Measurements from ENCODE around the gene ARMC9.
"Not testable (repeated sequence)": the region's sequence is repeated elsewhere in the genome, so short reads cannot be mapped to it uniquely, and the experiment has no call there.

Gene ARMC9

DNA sequence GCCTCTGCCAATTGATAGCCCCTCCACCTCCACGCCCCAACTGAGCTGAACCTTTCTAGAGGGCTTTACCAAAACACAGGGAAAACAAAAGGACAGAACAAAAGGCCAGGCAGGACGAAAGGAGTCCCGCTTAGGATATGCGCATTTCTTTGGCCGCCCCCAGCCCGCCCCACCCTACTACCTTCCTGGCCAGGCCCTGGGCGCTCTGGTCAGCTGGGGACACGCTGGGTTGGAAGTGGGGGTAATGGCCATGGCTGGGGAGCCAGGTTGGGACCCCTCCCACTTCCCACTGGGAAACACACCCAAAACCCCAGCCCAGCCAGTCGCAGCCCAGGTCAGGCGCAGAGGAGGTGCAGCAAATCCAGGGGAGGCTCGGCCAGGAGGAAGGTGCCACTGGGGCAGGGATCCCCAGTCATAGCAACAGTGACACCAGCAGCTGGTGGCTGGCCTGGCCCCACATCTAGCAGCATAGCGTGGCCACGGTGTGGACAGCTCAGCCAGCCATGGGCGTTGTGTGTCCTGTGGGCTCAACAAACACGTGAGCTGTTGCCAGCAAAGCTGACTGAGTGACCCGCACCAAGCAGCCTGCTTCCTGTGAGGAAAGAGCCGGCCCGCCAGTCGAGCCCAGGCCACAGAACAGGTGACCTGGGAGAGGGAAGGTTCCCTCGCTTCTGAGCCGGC lies 172.5 kb downstream of the ARMC9 start:
- no peak for DNase-seq

DNA sequence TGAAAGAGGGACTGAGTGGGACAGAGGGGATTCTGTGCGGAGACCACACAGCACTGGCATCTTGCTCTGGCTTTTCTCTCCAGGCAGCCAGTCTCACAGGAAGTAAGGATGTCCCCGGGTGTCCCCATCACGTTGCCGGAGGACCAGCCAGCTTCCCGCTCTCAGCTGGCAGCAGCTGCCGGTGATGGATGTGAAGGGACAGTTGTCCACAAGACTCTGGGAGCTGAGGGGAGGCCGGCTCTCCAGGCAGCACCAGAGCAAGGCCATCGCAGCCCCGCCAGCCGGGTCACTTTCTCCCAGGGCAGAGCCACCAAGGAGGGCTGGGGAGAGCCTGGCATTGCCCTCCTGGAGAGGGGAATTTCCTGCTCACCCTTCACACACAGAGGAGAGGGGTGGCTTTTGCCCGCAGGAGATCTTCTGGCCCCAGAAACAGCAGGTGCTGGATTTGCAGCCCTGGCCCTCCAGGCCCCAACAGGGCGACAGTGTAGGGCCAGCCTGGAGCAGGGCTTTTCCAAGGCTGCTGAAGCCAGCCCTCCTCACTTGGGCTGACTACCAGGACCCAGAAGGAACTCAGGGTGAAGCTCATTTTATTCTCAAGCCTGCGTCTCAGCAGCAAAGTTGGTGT lies 173.1 kb downstream of the ARMC9 start:
- DNase-seq, result no peak

DNA sequence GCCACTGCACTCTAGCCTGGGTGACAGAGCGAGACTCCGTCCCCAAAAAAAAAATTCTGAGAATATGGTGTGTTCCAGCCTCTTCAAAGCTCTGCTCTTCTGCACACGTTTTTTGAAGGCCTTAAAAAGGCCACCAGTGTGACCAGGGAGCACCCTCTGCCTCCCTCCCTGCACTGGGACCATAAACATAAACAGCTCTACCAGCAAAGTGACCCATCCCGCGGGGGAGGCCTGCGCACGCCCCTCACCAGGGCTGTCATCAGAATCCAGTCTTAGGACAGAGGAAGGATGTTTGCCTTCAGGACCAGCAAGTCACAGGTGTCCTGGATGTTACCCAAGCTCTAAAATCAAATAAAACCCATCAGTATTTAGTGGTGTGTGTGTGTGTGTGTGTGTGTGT lies 173.9 kb downstream of the ARMC9 start:
- DNase-seq, result no peak

DNA sequence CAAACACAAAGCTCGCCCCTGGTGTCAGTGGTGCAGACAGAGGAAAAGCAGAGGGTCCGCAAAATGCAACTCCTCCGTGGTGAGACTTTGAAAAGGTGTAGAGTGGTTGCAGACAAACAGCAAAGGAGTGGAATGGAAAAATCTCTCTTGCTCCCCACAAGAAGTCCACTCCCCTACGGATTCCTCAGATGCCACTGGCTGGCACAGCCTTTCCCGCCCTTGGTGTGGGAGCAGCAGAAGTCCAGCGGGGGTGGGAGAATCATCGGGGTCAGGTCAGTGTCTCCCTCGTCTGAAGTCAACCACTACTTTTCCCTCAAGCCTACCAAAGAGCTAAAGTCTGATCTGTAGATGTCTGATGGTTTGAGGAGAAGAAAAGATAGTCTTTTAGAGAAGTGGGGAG lies 174.8 kb downstream of the ARMC9 start:
- DNase-seq, result no peak

DNA sequence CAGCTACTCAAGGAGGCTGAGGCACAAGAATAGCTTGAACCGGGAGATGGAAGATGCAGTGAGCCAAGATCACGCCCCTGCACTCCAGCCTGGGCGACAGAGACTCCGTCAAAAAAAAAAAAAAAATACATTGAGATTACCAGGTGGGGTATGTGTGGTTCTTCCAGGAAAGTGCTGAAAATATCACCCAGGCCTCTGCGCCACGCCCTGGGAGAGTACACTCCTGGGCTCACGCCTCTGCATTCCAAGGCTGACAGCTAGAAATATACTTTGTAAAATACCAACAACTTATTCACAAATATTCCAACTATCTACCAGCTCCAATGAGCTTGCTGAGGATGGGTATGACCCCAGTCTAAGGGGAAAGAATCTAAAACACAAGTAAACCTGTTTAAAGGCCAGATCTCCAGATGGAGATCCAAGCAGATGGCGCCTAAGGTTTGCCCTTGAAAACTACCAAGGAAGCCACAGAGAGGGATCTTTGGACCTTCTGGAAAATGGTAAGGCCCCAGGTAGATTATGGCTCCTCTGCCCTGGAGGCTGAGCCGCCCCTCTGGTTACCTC lies 175.4 kb downstream of the ARMC9 start:
- no peak for DNase-seq

DNA sequence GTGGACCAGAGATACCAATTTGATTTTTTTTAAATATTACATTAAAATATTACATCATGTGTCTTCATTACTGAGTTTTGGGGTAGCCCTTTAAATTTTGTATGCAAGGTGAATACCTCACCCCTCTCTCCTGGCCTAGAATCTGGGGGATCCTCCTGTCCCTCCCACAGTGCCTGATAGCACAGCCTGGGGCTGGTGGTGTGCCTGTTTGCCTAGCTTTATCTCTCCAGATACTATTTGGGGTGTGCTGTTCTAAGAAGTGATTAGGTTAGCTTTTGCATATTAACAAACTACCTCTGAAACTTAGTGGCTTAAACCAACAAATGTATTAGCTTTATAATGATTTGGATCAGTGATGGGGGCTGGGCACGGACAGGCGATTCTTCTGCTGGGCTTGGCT lies 176.3 kb downstream of the ARMC9 start:
- DNase-seq, result no peak

DNA sequence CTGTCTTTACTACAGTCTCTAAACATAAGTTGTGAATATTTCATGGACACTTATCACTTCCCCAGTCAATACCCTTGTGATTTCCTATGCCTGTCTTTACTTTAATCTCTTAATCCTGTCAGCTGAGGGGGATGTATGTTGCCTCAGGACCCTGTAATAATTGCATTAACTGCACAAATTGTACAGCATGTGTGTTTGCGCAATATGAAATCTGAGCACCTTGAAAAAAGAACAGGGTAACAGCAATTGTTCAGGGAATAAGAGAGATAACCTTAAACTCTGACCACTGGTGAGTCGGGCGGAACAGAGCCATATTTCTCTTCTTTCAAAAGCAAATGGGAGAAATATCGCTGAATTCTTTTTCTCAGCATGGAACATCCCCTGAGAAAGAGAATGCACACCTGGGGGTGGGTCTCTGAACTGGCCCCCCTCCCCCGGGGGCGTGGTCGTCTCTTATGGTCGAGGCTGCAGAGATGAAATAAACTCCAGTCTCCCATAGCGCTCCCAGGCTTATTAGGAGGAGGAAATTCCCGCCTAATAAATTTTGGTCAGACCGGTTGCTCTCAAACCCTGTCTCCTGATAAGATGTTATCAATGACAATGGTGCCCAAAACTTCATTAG lies 177.7 kb downstream of the ARMC9 start:
- DNase-seq, result not testable (repeated sequence)

DNA sequence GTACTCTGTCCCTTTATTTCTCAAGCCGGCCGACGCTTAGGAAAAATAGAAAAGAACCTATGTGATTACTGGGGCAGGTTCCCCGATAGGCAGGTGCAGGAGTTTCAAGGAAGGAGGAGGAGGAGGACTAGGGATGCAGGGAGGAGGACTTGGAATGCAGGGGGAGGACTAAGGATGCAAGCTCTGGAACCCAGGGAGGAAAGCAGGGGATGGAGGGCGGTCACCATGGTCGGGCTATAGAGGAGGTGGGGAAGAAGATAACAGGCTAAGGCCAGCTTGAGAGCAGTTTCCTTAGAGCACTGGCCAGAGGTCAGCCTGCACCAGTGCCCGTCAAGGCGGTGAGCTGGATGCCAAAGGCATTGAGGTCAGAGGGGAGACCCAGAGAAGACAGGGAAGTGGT lies 178.4 kb downstream of the ARMC9 start:
- no peak for DNase-seq

DNA sequence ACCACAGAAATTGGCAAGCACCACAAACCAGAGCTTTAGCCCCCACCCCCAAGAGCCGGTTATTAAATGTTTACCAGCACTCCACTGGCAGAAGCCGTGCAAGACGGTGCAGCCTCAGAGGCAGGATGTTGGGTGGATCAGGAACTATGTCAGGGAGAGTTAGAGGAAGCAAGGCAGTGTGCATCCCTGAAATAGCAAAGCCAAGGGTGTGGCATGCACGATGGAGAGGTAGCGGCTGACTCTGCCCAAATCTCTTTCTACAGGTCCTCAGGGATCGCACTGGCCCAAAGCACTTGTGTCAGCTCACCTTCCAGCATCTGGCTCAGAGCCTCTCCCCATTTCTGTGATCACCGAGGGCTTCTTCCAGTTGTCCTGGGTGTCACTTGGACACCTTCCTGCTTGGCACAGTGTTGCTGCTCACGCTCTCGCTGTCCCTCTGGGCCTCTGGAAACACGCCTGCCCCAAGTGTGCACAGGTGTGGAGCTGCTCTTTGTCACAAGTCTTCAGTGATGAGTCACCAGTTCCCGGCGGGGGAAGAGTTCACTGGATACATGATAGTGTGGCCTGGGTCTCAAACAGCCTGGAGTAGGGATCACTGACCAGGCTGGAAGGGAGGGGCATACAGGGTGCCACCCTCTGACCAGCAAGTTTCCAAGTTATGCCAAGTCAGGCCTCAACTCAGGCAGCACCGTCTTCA lies 179.7 kb downstream of the ARMC9 start:
- no peak for DNase-seq

DNA sequence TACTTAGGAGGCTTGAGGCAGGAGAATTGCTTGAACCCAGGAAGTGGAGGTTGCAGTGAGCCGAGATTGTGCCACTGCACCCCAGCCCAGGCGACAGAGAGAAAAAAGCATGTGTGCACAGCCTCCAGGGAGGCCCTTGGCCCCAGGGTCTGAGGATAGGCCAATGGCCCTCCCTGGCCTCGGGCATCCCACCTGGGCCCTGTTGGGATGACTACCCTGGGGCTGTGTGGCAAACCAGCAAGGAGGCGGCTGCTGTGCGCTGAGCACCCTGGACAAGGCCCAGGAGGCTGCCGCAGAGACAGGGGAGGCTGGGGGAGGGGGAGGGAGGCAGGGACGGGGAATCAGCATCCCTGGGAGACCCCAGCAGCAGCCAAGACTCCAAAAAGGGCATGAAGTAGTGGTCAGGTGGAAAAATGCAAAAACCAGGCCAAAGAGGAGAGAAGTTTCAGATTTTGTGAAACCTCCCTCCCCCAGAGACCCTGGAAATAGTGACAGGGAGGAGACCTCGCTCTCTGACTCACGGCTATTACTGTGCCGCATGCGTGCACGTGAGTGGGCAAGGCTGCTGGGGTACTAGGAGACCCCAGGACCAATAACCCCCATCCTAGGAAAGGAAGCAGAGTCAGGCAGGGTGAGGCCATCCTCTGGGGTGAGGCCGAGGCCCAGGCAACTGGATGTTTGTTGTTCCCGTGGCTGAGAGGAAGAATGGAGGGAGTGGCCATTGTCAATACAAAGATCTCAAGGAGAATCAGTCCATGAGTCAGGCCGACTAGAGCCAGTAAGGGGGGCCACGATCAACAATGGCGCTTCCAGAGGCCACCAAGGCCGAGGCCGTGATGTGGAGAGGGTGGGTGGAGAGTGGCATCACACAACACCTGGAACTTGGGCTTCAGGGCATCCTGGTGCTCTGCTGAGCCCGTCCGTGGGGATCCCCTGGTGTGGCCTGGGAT lies 181.1 kb downstream of the ARMC9 start:
- no peak for DNase-seq

DNA sequence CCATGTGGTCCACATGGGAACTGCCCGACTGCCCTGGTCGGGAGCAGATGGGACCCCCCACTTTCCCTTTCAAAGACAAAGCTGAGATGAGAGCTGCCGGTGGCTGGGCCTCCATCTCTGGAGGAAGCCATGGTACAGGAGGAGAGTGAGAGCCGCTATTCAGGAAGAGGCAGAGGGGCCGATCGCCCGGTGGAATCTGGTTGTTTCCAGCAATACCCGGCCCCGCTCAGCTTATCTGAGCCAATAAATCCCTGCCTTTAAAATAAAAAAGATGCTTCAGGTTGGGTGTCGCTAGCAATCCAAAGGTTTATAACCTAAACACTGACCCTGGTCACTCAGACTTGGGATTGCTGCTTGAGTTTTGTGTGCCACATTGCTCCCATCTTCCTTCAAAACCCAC lies 181.9 kb downstream of the ARMC9 start:
- no peak for DNase-seq

DNA sequence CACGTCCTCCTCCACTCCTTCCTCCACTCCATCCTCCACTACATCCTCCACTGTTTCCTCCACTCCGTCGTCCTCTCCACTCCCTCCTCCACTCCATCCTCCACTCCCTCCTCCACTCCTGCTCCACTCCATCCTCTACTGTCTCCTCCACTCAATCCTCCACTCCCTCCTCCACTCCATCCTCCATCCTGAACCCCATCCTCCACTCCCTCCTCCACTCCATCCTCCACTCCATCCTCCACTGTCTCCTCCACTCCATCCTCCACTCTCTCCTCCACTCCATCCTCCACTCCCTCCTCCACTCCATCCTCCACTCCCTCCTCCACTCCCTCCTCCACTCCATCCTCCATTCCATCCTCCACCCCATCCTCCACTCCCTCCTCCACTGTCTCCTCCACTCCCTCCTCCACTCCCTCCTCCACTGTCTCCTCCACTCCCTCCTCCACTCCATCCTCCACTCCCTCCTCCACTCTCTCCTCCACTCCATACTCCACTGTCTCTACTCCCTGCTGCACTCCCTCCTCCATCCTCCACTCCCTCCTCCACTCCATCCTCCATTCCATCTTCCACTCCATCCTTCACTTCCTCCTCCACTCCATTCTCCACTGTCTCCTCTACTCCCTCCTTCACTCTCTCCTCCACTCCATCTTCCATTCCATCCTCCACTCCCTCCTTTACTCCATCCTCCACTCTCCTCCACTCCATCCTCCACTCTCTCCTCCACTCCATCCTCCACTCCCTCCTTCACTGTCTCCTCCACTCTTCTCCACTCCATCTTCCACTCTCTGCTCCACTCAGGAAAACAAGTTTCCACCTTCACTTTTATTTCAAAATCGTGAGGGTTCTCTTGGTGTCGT lies 182.8 kb downstream of the ARMC9 start:
- DNase-seq, result no peak

DNA sequence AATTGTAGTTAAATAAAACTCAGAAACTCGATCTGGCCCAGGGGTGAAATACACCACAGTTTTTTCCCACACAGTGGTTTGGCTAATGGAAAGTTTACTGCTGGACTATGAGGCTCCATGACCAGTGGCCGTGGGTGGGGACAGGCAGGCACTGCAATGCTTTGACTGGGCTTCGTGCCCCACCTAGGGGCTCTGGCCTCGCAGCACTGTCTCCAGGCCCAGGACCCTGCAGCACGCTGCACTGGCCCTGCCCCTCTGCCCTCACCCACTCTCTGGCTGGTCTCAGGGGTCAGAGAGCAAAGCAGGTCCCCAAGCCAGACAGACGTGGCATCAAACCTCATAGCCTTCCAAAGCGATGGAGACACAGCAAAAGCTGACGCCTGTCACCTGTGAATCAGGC lies 183.7 kb downstream of the ARMC9 start:
- DNase-seq, result no peak

DNA sequence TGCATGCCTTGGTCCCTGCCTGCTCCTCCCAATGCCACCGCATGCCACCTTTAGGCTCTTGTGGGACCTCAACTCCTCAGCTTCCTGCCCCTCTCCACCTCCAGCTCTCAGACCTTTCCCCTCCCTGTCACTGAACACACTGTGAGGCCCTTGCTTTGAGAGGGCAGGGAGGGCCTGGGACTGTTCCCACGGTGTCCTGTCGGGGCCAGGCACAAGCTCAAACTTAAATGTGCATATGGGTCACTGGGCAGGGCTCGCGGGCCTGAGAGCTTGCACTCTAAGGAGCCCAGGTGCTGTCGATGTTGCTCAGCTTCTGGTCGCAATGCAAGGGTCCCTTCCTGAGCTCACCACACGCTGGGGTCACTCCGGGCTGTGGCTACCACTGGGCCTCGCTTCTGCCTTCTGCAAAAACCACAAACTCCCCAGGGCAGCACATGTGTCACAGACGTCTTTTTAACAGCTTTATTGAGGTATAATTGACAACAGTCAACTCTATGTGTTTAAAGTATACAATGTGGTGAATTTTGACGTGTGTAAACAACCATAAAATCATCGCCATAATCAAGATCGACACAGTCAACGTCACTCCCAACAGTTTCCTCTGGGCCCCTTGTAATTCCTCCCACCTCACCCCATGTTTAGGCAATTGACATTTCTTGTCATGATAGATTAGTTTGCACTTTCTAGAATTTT lies 185.1 kb downstream of the ARMC9 start:
- no peak for DNase-seq

DNA sequence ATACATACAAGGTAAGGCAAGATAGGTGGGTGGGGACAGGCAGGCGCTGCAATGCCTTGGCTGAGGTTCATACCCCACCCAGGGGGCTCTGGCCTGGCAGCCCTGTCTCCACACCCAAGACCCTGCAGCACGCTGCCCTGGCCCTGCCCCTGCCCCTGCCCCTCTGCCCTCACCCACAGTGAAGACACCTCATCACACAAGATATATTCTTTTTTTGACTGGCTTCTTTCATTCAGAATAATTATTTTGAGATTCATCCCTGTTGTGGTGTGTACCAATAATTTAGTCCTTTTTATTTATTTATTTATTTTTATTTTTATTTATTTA lies 185.6 kb downstream of the ARMC9 start:
- DNase-seq, result no peak

DNA sequence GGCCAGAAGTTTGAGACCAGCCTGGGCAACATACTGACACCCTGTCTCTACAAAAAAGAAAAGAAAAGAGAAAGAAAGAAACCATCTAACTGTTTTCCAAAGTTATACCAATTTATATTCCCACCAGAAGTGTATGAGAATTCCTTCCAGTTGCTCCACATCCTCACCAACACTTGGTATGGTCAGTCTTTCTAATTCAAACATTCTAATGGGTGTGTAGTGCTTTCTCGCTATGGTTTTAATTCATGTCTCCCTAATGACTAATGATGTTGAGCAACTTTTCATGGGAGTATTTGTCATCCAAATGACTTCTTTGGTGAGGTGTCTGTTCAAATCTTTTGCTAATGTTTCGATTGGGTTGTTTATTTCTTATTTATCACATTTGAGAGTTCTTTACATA lies 186.5 kb downstream of the ARMC9 start:
- DNase-seq, result no peak

DNA sequence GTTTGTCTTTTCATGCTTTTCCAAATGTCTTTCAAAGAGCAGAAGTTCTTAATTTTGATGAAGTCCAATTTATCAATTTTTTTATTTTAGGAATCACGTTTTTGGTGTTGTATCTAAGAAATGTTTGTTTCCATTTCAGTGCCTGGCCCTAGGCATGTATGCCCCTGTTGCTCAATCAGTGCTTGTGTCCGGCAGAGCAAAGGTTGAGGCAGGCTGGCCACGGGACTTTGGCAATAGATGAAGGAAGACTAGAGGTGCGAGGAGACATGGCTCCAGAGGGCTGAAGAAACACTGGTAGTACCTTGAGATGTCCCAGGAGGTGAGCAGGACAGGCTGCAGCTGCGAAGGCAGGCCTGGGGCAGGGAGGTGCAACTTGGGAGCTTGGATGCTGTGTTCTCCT lies 187.0 kb downstream of the ARMC9 start:
- DNase-seq, result no peak

DNA sequence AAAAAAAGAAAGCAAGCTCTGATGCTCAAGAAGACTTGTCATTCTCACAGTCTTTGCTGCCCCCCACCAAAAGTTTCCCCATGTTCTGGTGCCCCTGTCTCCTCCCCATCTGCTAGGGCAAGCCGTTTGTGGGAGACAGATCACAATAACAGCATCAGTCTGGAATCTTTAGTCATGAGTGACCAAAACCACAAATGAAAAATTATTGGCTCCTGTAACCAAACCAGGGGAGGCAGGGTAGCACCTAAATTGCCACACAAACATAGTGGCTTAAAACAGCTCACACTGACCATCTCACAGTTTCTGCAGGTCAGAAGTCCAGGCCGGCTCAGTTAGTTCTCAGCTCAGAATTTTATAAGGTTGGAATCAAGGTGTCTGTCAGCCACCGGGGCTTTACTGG lies 188.0 kb downstream of the ARMC9 start:
- no peak for DNase-seq

DNA sequence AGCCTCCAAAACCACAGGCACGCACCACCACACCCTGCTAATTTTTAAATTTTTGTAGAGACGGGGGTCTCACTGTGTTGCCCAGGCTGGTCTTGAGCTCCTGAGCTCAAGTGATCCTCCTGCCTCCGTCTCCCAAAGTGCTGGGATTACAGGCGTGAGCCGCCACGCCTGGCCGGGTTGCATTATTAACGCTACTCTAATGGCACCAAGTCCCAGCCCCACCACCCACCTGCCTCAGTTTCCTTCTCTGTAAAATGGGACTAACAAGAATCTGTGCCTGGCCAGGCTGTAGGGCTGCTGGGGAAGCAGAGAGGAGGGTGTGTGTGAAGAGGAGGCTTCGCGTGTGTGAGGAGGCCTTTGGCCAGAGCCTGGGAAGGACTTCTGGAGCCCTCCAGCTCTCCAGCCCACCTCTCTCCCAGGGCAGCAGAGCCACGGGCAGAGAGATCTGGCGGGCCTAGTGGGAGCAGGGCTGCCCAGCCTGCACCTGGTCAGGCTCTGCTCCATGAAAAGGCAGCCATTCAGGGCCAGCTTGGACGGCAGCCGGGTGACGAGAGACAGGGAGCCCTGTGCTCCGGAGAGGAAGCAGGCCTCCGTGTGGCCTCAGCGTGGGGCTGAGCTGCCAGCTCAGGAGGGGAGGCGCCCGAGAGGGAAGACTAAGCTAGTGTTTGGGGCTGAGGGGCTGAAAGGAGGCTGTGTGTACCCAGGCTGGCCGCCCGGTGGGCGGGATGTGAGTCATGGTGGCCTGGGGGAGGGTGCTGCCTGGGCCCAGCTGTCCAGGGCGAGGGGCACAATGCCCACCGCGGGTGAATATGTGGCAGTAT lies 189.7 kb downstream of the ARMC9 start:
- no peak for DNase-seq

DNA sequence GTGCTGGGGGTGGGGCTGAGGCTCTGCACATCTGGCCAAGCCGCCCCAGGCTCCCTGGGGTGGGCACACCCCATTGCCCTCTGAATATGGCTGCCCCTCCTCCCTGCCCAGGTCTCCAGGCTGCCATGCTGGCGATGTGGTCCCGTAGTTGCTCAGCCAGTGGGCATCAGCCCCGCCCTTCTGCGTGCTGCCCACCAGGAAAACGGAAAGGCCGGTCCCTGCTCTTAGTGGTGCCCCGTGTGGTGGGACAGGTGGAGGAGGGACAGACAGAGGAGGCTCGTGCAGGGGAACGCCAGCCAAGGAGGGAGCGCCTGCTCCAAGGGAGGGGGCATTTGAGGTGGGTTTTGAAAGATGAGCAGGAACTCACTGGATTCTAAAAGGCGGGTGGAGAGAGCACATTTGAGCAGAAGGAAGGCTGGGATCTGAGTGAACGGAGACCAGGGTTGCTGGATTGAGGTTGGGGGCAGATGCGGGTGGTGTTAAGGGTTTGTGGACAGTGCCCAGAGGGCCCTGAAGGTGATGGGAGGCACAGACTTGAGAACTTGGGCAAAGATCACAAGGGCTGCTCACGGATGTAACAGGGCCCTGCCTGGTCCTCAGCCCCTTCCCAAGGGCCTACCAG lies 190.4 kb downstream of the ARMC9 start:
- no peak for DNase-seq

Measured in AML-193 (cell line).